GM21423 (cell line): Measurements from ENCODE around the gene HK3.
"Not testable (repeated sequence)": the region's sequence is repeated elsewhere in the genome, so short reads cannot be mapped to it uniquely, and the experiment has no call there.

Experiments used
- ATAC-seq: cut with Tn5 transposase; IDR thresholded peaks from one replicate; pipeline ENCODE4 v1.9.1; 2021; ENCODE audit warnings: mild to moderate bottlenecking, moderate library complexity; ENCODE audit not compliant: unreplicated experiment

HK3 gene

DNA sequence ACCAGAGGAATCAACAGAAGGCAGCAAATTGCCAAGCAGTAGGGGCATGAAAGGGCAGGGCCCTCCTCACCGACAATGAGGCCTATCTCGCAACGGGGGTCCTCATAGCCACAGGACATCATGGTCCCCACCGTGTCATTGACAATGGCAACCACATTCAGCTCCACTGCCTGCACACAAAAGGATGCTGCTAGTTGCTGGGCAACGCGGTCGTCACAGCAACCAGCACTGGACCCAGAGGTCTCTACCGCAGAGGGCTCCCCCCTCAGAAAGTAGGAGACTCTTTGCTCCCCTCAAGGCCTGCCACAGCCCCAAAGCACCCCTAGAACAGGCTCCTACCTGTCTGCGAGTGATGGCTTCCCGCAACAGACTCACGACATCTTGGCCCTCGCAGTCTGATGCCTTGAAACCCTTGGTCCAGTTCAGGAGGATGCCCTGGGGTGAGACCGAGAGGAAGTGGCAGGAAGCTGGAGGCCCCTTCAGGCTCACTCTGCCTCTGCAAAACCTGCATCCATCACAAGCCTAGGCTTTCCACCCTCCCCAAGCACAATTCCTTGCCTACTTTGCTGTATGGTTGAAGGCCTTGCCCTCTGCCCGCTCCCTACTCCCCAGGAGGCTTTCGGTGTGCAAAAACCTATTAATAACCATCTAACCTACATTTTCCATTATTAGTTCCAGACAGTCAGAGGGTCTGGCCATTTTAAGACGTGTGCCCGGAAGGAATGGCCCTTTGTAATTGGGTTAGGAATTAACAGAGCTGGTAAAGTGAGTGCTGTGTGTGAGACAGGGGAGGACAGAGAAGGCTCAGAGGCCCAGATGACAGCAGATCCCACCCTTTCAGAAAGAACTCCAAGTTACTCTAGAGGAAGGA, 15.2 kb downstream of the HK3 start:
- no peak for ATAC-seq

DNA sequence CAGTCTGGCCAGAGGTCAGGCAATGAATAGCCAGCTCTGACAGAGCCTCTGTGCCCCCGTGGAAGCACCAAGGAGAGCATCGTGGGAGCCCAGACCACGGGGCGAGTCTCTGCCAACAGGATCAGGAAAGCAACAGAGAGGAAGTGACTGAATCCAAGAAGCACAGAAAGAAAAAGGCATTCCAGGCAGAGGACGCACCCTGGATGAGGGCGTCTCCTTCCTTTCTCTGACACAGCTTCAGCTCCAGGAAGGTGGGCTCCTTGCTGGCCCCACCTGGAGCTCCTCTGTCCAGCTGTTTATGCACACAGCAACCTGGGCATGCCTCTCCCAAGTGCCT, 16.6 kb downstream of the HK3 start:
- no peak for ATAC-seq

- no peak for ATAC-seq
Observed at GRCh38 chr5:176881816-176882566, 17.2 kb downstream of the HK3 start.

- no peak for ATAC-seq
Observed at GRCh38 chr5:176881021-176881749, 18.0 kb downstream of the HK3 start.

- no peak for ATAC-seq
Observed at GRCh38 chr5:176880366-176881020, 18.7 kb downstream of the HK3 start.

GRCh38 chr5:176879663-176880361, 19.3 kb downstream of the HK3 start:
- no peak for ATAC-seq

- no peak for ATAC-seq
Observed at GRCh38 chr5:176878906-176879662, 20.1 kb downstream of the HK3 start.

GRCh38 chr5:176878463-176878862, 20.7 kb downstream of the HK3 start:
- ATAC-seq, result no peak

- no peak for ATAC-seq
Observed at GRCh38 chr5:176877793-176878331, 21.3 kb downstream of the HK3 start.

GRCh38 chr5:176876506-176877431, 22.4 kb downstream of the HK3 start:
- no peak for ATAC-seq

- ATAC-seq, result no peak
Observed at GRCh38 chr5:176875783-176876505, 23.2 kb downstream of the HK3 start.

DNA sequence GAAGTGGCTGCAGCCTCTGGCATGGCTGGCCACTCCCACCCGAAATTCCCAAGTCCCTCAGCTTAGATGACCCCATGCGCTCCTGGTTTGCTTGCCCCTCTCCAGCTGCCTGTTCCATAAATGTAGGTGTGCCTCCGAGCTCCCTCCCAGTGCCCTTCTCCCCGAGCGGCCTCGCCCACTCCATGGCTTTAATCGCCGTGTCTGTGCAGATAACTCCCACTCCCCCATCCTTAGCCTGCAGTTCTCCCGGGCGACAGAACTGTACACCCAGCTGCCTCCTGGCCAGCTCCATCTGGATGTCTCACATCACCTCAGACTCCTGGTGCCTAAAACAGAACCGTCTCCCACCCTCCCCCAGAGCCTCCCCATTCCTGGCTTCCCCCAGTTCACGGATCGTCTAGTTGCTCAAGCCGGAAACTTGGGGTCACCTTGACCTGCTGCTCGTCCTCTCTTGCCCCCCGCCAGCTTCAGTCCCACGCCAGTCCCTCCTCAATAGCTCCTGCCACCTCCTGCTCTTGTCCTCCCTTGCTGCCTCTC, 24.1 kb downstream of the HK3 start:
- ATAC-seq, result no peak

DNA sequence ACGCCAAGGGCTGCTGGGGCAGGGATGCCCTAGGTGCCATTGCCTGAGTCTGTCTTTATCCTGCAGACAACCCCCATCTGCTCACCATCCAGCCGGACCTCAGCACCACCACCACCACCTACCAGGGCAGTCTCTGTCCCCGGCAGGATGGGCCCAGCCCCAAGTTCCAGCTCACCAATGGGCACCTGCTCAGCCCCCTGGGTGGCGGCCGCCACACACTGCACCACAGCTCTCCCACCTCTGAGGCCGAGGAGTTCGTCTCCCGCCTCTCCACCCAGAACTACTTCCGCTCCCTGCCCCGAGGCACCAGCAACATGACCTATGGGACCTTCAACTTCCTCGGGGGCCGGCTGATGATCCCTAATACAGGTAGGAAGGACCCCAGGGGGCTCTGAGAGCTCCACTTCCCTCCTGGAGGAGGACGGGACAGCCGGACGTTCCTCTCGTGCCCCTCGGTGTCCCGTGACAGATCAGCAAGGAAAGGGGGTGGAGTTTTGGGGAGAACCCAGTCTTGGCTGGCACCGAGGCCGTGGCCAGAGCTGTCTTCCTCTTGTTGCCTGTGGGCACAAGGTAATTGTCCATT, 24.9 kb downstream of the HK3 start:
- ATAC-seq, result no peak

DNA sequence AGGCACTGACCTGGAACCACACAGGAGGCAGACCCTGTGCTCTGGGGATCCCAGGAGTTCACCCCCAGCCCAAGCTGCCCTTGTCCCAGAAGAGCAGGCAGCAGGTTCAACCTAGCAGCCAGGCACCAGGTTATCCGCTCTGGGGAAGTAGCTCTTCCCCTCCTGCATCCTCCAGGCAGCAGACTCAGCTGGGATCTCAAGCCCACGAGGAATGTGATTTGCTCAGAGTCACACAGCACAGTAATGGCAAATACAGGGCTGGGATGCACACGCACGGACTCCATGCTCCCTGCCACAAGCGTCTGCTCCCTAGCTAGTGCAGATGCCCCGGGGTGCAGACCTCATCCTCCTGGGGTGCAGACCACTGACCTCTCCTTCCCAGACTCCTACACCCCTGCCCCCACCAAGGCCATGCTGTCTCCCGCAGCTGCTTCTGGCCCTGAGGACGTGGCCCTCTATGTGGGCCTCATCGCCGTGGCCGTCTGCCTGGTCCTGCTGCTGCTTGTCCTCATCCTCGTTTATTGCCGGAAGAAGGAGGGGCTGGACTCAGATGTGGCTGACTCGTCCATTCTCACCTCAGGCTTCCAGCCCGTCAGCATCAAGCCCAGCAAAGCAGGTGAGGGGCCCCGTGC, 25.5 kb downstream of the HK3 start:
- ATAC-seq, result no peak

DNA sequence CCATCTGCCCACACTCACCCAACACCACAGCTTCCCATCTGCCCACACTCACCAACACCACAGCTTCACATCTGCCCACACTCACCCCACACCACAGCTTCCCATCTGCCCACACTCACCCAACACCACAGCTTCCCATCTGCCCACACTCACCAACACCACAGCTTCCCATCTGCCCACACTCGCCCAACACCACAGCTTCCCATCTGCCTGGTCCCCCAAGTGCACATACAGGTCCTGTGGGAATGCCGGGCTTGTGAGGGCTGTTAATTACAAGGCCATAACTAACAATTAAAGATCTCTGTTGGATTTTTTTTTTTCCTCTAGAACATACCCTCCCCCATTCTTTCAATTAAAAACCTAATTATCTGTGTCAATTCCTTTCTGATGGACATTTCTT, 26.1 kb downstream of the HK3 start:
- not testable (repeated sequence) for ATAC-seq

DNA sequence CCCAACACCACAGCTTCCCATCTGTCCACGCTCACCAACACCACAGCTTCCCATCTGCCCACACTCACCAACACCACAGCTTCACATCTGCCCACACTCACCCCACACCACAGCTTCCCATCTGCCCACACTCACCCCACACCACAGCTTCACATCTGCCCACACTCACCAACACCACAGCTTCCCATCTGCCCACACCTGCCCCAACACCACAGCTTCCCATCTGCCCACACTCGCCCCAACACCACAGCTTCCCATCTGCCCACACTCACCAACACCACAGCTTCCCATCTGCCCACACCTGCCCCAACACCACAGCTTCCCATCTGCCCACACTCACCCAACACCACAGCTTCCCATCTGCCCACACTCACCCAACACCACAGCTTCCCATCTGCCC, 26.6 kb downstream of the HK3 start:
- not testable (repeated sequence) for ATAC-seq

GRCh38 chr5:176870644-176871043, 28.5 kb downstream of the HK3 start:
- not testable (repeated sequence) for ATAC-seq
